Anterior cingulate cortex (tissue), 58 donors: ENCODE results near the gene ATP10B.

Experiments
- DNase-seq, 58 donors: peaks; one replicate each; lab custom pipeline; 2025; lab: John Stamatoyannopoulos, UW

The ATP10B gene

GRCh38 chr5:160521392-160521663 lies 330.7 kb downstream of the ATP10B start:
- DNase-seq = no peak

DNA sequence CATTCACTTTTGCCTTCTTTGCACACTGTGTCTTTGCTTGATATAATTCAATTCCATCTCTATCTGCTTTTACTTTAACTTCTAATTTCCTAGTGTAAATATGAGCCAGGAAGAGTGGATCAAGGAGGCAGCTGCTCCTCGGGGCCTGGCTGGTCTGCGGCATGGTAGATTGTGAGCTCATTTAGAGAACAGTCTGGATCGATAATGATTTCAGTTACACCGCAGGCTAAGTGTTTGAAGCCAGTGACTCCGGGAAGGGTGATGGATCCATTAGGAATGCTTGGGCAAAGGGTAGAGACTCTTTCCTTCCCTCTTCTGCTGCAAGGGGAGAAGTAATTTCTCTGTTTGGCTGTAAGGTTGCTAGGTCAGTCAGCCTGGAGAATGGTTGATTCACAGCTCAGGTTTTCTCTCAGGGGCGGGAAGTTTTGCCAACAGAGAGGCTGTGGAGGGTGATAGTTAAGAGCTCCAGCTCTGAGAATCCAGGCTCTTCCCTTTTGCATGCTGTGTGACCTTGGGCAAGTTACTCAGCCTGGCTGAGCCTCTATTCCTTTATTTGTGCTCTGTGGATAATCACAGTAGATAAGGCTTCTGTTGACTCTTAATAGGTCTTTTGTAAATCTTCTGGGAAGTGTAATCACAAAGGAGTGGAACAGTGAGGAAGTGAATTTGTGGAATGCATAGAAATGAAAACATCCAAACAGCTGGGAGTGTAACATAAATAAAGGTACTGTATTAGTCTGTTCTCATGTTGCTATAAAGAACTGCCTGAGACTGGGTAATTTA lies 331.2 kb downstream of the ATP10B start:
- DNase-seq = no peak

- no peak for DNase-seq
Observed at GRCh38 chr5:160516696-160517530, 335.1 kb downstream of the ATP10B start.

DNA sequence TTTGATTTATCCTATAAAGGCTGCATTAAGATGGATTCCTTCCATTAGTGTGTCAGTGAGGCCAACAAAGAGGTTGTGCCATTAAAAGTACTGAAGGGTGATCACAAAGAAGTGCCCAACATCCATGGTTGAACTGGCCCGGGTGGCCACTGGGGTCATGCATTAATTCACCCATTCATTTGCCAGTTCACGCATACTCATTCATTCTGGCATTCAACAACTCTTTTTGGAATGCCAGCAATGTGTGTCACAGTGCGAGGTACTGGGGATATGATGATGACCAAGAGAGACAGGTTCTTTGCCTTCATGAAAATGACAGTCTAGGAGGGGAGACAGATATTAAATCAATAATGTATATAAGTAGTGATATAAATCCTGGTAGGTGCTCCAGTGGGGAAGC lies 337.1 kb downstream of the ATP10B start:
- DNase-seq = no peak

DNA sequence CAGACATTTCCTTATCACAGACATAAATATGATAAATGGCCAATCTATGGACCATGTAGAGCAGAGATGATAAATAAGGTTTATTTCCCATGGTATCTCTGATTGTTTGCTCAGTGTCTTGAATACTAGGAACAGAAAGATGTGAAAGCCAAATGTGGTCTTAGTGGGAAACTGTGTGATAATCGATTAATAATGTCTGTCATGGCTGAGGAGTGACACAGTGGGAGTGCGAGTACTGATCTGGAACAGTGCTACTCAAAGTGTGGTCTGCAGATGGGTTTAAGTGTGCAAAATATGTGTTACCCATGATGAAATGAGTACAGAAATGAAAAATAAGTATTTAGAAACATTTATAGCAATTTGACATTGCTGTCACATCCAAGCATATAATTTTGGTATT lies 337.8 kb downstream of the ATP10B start:
- DNase-seq = no peak

GRCh38 chr5:160513485-160513884 lies 338.5 kb downstream of the ATP10B start:
- no peak for DNase-seq
